ENCODE data around the gene ACTL6B.

Gene ACTL6B

GRCh38 chr7:100683659-100684533 lies 27.6 kb upstream of the ACTL6B start:
- no peak for DNase-seq (ENCODE audit: low read depth in 2 of 2, low spot score in 1 of 2)

- DNase-seq (ENCODE audit: low read depth in 2 of 2, low spot score in 1 of 2), result no peak
These were observed 26.9 kb upstream of the ACTL6B start for GRCh38 chr7:100682991-100683658.

GRCh38 chr7:100682228-100682741 lies 26.0 kb upstream of the ACTL6B start:
- DNase-seq (ENCODE audit: low read depth in 2 of 2, low spot score in 1 of 2), result no peak

DNA sequence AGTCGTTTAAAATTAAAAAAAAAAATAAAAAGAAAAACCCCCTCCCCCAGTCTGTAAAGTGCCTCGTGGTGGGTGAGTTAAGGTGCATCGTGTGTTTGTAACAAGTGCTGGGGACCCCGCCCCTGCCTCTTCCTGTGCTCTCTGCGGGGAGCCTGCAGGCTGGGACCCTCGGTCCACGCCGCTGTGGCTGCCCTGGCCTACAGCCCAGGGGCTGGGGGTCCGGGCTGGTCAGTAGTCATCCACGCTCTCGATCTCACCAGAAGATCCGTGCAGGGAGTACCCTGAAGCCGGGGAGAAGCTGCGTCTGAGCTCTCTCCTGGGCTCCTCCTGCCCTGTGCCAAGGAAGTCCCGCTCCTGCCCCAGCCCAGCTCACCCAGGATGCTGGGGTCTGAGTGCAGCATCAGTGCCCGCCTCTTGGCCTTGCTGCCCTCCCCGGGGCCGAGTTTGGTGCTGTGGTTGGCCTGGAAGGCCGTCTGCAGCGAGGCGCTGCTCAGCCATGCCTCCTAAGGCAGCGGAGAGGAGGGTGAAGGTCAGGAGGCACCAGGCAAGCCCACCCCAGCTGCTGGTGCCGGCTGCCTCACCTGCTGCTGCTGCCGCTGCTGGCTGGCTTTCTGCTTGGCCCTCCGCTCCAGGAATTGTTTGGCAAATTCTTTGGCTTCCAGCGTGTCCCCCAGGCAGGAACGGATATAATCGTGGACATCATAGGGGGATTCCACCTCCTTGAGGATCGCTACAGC lies 25.4 kb upstream of the ACTL6B start:
- no peak for DNase-seq (ENCODE audit: low read depth in 2 of 2, low spot score in 1 of 2)

DNA sequence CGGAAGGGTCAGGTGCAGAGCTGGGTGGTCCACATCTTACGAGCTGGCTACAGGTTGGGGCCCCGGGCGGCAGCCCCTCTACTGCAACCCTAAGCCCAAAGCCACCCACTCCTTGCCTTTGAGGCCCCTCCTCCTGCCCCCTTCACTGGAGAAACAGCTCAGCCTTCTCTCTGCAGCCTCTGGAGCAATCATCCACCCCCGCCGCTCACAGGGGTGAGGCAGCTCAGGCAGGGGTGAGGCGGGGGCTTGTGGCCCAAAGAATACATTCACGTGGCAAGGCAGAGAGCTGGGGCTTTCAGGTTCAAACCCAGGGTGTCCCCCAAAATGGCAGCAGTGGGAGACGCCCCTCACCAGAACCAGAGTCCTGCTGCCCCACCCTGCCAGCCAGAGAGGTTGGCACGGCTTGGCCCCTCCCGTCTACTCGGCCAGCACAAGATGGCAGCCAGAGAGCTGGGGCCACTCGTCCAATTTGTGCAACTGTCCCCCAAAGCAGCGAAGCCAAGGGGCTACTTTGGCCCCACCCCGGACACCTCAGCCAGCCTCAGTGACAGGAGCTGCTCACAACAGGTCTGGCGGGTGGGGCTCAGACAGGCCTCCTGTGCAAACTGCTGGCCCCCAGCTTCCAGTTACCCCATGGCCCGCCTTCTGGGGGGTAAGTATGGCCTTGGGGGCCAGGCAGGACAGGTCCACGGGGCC lies 24.5 kb upstream of the ACTL6B start:
- DNase-seq (ENCODE audit: low read depth in 2 of 2, low spot score in 1 of 2), result no peak

GRCh38 chr7:100679927-100680575 lies 23.8 kb upstream of the ACTL6B start:
- DNase-seq (ENCODE audit: low read depth in 2 of 2, low spot score in 1 of 2), result no peak

DNA sequence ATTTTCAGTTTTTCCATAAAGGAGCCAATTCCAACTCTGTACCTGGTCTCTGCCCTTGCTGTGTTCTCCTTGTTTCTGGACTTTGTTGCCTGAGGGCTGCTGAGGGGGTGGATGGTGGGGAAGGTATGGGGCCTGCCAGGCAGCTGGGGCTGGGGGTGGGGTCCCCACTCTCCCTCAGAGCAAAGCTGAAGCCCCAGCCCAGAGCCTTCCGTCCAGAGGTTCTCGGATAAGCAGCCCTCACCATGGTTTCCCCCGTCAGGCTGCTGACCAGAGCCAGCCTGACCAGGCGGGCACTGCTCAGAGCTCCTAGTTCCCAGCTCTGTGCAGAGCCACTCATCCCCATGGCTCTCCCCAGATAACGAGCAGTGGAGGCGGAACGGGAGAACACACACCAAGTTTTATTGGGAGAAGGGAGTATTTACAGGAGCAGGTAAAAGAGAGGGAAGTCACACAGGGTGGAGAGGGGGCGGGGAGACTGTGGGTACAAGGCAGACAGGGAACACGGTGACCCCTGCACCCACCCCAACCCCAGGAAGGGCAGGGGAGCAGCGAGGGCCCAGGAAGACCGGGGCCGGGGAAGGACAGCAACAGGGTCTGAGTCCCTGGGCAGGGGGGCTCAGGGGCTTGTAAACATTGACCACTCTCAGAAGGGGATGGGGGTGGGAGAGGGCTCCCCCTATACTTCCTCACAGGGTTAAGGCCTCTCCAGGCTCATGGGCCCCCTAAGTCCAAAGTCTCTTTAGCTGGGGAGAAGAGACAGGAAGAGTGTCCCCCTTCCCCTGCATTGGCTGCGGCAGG lies 23.1 kb upstream of the ACTL6B start:
- no peak for DNase-seq (ENCODE audit: low read depth in 2 of 2, low spot score in 1 of 2)

GRCh38 chr7:100678291-100678984 lies 22.2 kb upstream of the ACTL6B start:
- no peak for DNase-seq (ENCODE audit: low read depth in 2 of 2, low spot score in 1 of 2)

GRCh38 chr7:100677308-100678267 lies 21.3 kb upstream of the ACTL6B start:
- DNase-seq (ENCODE audit: low read depth in 2 of 2, low spot score in 1 of 2), result no peak

DNA sequence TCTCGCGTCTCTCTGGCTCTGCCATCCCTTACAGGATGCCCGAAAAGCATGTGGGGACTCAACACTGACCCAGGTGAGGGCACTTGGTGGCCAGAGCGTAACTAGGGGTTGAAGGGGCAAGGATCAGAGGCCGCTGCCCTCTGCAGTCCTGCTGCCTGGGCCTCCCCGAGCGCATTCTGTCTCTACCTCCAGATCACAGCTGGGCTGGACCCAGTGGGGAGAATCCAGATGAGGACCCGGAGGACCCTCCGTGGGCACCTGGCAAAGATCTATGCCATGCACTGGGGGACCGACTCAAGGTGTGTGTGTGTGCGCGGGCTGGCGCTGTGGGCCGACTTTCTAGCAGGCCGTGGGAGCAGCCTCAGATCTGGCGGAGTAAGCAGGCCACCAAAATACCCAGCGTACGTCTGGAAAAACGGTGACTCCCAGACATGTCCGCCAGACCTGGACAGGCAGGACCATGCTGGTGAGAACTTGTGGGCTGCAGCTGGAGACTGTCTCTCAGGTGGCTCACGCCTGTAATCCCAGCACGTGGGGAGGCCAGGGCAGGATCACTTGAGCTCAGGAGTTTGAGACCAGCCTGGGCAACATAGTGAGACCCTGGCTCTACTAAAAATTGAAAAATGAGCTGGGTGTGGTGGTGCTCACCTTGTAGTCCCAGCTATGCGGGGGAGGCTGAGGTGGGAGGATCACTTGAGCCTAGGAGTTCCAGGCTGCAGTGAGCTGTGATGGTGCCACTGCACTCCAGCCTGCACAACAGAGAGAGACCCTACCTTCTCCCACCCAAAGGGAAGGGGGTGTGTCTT lies 20.5 kb upstream of the ACTL6B start:
- no peak for DNase-seq (ENCODE audit: low read depth in 2 of 2, low spot score in 1 of 2)

DNA sequence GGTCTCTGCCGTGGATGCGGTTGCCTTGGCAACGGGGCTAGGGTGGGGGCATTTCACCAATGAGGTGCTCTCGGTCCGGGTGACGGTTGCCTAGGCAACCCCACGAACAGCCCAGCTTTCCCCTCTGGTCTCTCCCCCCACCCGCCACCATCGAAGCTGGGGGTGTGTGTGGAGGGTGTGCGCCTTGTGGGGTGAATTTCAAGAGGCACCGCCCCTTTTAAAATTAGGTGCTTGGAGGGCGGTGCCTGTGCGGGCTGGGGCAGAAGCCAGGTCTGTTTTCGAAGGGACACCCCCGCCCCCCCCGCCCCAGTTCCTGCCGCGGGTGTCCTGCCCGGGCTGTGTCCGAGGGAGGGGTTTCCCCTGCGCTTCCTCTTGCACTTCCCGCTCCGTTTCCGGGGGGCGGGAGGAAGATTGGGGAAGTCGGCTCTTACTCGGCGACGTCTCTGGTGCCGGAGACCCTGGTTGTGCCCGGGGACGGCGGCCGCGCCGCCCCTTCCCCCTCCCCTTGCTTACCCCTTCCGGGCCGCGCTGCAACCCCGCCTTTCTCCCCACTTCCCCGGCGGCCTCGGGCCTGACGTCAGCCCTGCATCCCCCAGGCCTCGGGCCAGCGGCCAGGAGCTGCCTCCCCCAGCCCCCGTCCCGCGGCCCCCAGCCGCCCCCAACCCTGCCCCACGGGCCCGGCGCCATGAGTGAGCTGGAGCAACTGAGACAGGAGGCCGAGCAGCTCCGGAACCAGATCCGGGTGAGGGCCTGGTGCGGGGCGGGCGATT lies 19.5 kb upstream of the ACTL6B start:
- peak; percentile 57 to 71 for DNase-seq (ENCODE audit: low read depth in 2 of 2, low spot score in 1 of 2)

DNA sequence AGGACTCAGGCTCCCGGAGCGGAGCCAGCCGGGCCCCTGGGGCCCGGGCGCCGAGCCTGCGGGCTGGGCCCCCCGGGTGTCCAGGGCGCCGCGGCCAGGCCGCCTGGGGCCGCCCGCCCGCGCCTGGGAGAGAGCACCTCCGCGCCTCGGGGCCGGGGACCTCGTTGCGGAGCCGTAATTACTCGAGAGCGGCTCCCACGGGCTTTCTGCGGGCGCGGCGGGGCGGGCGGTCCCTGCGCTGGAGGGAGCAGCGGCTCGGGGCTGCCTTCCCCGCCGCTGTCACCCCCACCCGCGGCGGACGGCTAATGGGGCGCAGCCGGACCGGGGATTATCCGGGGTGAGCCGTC lies 18.8 kb upstream of the ACTL6B start:
- no peak for DNase-seq (ENCODE audit: low read depth in 2 of 2, low spot score in 1 of 2)

DNA sequence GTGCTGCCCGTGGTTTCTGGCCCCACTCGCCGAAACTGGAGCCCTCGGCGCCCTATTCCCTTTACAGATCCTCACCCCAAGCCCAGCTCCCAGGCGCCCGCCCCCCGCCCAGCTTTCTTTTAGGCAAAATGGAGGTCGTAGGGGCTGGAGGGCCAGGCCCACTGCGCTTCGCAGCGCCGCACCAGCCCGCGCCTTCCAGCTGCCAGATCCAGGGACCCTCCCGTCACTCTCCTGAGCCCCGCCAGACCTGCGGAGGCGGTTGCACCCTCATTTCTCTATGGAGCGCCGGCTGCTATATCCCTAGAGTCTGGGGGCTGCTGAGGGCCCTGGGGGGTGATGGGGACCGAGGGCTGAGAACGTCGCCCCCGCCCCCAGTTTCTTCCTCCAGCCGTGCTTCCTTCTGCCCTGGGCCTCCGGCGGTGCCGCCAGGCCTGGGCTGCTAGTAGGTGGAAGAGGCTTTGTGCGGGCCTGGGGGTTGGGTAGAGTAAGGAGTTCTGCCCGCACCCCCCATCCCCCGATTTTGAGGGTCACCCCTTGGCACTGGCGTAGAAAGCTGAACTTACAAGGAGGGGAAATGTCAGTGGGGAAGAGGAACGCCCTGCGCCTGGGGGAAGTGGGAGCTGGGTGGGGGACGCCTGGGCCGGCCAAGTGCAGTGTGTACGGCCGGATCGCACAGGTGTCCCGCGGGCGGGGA lies 18.3 kb upstream of the ACTL6B start:
- DNase-seq (ENCODE audit: low read depth in 2 of 2, low spot score in 1 of 2), result no peak

DNA sequence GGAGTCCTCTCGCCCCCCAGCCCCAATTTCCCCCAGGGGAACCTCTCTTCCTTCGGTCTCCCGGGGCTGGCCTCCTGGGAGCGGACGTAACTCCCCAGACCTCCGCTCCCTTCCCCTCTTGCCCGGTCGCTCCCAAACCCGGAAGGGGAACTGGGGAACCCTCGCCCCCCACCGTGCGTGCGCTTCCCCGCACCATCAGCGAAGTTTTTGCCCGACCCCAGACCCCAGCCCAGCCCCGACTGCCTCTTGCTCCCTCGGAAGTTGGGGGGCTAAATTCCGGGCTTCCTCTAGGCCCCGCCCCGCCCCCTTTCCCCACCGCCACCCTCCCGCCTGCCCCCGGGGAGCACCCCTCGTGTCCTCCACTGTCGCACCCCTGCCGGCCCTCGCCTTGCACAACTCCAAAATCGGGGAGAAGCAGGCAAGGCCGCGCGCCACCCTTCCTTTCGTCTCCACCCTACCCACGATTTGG lies 17.7 kb upstream of the ACTL6B start:
- no peak for DNase-seq (ENCODE audit: low read depth in 2 of 2, low spot score in 1 of 2)

- DNase-seq (ENCODE audit: low read depth in 2 of 2, low spot score in 1 of 2), result peak; percentile 94 to 95
These were observed 17.2 kb upstream of the ACTL6B start, which contains the start of gene GNB2 for GRCh38 chr7:100673302-100673941. GNB2 (plus strand) TSS chr7:100673740; CDS start chr7:100676266, 2,526 bp downstream.
